SJCRH30 (cell line): ENCODE measurements around the gene AKR1B15. TPM values are rescaled to one million over a fixed set of nuclear protein-coding genes. Genes with fewer than 3 reads are reported as not detected.

Source experiments
- DNase-seq, 2 experiments: peaks; one replicate each; pipeline ENCODE4 v3.0.0-alpha.2; 2015 to 2020
- H3K27ac ChIP-seq: fragments of 250-450 bp; sonication (Bioruptor Pico); 2 replicates; pipeline ENCODE4 v1.5.1; 2020; ENCODE audit warnings: mild to moderate bottlenecking, moderate library complexity
- H3K27me3 ChIP-seq: fragments of 250-450 bp; sonication (Bioruptor Pico); 2 replicates; pipeline ENCODE4 v1.5.1; 2020; ENCODE audit warnings: mild to moderate bottlenecking, moderate library complexity
- H3K36me3 ChIP-seq: fragments of 250-450 bp; sonication (Bioruptor Pico); 2 replicates; pipeline ENCODE4 v1.5.1; 2020; ENCODE audit warnings: mild to moderate bottlenecking, moderate library complexity
- H3K4me1 ChIP-seq: fragments of 250-450 bp; sonication (Bioruptor Pico); 2 replicates; pipeline ENCODE4 v1.5.1; 2020; ENCODE audit warnings: mild to moderate bottlenecking, moderate library complexity
- H3K4me3 ChIP-seq: fragments of 250-450 bp; sonication (Bioruptor Pico); 2 replicates; pipeline ENCODE4 v1.5.1; 2020; ENCODE audit warnings: mild to moderate bottlenecking, moderate library complexity
- H3K9me3 ChIP-seq: fragments of 250-450 bp; sonication (Bioruptor Pico); replicated peaks from 2 replicates; pipeline ENCODE4 v1.5.1; 2020; ENCODE audit warnings: mild to moderate bottlenecking, moderate library complexity
- total RNA-seq: library from RNA; depleted of rRNA; stranded (reverse); fragments of >200 nt; shearing (Covaris generic); gene quantifications from 2 replicates; pipeline ENCODE4 v1.2.3, GENCODE V29; 2014

AKR1B15 gene
- total RNA-seq, 1 experiment from 2014 or later, result not detected

GRCh38 chr7:134605978-134606923, 57.3 kb downstream of the AKR1B15 start:
- Histone ChIP-seq H3K27ac (no peak overlapping the region), H3K4me1 (no peaks in the 10 kb centered on the region; the same call in 1 of the 2 replicates), H3K36me3 (no peaks in the 10 kb centered on the region), H3K9me3 (no peaks in the 10 kb centered on the region), H3K4me3 (no peak overlapping the region), H3K27me3 (no peaks in the 10 kb centered on the region; the same call in 1 of the 2 replicates)
- DNase-seq, result peak; percentile 55 to 85

- Histone ChIP-seq H3K27ac (no peak overlapping the region), H3K4me1 (no peaks in the 10 kb centered on the region), H3K4me3 (no peak overlapping the region), H3K27me3 (peaks cover 5% of the 10 kb centered on the region; the same call in 1 of the 2 replicates), H3K9me3 (no peaks in the 10 kb centered on the region), H3K36me3 (no peaks in the 10 kb centered on the region)
- DNase-seq, result no peak
These were observed 62.8 kb downstream of the AKR1B15 start for GRCh38 chr7:134611611-134612151.

DNA sequence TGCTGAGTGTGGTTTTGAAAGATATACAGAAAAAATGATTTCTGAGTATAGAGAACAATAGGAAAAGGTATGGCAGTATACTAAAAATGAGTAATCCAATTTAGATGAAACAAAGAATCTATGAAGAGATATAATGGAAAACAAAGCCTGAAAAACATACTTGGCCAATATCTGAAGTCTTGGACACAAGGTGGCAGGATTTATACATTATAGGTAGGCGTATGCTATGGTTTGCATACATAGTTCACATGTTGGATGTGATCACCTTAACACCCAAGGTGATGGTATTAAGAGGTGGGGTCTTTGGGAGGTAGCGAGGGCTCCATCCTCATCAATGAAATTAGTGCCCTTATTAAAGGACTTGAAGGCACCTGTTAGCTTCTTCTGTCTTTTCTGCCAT, 63.3 kb downstream of the AKR1B15 start:
- Histone ChIP-seq H3K36me3 (no peaks in the 10 kb centered on the region), H3K4me1 (no peaks in the 10 kb centered on the region), H3K9me3 (no peaks in the 10 kb centered on the region), H3K4me3 (no peak overlapping the region), H3K27me3 (peaks cover 5% of the 10 kb centered on the region; the same call in 1 of the 2 replicates), H3K27ac (no peak overlapping the region)
- no peak for DNase-seq

DNA sequence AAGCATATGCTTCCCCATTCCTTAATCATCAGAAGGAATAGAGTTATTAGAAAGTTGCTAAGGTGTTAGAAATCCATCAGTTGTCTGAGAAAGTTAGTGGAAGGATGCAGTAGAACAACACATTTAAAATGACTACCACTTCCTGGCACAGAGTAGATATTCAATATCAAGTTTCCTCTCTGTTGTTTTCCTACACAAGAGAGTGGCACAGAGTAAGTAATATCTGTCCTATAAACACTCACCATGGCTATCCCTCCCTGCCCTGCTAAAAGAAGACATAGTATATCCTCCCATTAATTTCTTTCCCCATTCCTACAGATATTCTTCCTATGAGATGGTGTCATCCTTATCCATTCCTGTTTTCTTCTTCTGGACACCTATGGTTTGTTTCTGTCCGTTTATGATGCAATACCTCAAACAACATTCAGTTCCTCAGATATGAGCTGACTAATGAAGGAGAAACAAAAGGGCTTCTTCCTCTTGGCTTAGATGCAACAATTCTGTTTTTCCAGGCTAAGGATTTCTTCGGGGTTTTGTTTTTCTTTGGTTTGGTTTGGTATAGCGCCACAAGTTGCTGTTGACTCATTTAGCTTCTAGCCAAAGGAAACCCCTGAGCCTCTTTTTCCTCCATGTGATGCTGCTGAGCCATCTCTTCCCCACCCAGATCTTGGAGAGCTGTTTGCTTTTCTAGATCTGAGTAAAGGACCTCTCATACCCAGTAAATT, 64.9 kb downstream of the AKR1B15 start:
- no peaks in the 10 kb centered on the region for H3K4me1 ChIP-seq
- no peak for DNase-seq
- no peaks in the 10 kb centered on the region for H3K9me3 ChIP-seq
- H3K27ac ChIP-seq, result no peak overlapping the region
- 0 out of 2 replicates have a peak, but pooled peaks cover 5% of the 10 kb centered on the region for H3K27me3 ChIP-seq
- no peak overlapping the region for H3K4me3 ChIP-seq
- H3K36me3 ChIP-seq, result no peaks in the 10 kb centered on the region

- H3K4me3 ChIP-seq, result no peak overlapping the region
- H3K27me3 ChIP-seq, result 0 out of 2 replicates have a peak, but pooled peaks cover 5% of the 10 kb centered on the region
- DNase-seq, result no peak
- H3K4me1 ChIP-seq, result peaks cover 6% of the 10 kb centered on the region
- H3K9me3 ChIP-seq, result no peaks in the 10 kb centered on the region
- H3K27ac ChIP-seq, result no peak overlapping the region
- H3K36me3 ChIP-seq, result no peaks in the 10 kb centered on the region
These were observed 67.7 kb downstream of the AKR1B15 start for GRCh38 chr7:134616611-134617010.

DNA sequence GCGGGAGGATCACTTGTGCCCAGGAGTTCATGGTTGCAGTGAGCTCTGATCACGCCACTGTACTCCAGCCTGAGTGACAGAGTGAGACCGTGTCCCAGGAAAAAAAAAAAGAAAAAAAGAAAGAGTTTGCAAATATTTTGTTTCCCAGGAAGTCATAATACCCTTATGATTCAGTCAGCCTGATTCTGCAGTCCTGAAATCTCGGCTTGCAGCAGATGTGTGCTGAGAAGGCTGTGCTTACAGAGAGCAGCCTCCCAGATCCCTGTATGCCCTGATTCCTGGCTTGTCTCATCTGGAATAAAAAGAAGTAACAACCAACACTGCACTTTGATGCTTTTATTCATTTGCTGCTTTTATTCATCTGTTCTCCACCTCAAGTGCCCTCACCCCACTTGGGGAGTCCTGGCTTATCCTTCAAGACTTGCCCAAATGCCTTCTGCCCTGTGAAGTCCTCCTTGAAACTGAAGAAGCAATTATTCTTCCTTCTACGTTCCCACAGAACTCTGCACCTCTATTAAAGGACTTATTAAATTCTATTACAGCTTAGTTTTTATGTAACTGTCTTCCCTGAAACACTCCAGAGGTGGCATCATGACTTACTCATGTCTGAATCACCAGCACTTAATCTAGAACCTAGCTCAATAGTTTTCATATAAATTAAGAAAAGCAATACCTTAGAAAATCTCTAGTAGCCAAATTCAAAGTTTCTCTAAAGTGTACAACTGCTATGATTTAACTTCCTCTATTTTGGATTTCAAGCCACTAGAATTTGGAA, 70.0 kb downstream of the AKR1B15 start:
- Histone ChIP-seq H3K4me1 (peaks cover 6% of the 10 kb centered on the region), H3K36me3 (no peaks in the 10 kb centered on the region), H3K27ac (no peak overlapping the region), H3K9me3 (no peaks in the 10 kb centered on the region), H3K27me3 (0 out of 2 replicates have a peak, but pooled peaks cover 3% of the 10 kb centered on the region), H3K4me3 (no peak overlapping the region)
- DNase-seq, result no peak

DNA sequence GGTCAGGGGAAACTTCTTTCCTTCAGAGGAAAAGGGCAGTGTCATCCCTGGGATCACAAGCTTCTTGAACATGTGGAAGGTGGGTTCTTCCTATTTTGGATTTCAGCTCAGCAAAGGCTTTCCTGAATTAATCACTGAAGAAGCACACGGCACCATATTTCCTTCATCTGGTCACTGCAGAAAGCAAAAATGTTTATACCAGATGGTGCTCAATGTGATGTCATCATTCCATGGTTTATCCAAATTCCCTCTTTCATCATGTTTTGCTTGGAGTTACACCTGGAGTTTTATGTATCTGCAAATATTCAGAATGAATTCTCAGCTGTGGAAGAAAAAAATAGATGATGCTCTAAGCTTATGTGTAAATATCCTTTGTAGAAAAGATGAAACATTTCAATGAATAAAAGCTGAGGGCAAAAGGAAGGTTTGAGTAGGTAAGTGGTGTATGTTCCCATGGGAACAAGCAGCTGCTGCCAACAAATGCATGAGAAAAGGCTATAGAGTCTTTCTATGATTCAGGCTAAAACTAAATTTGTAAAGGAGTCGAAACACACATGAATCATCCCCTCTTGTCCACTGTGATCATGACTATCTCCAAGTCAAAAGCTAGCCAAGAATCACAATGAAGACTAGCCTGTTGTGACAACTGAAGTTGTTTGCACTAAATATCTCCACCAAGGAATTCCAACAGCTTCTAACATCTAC, 70.9 kb downstream of the AKR1B15 start:
- Histone ChIP-seq H3K27ac (no peak overlapping the region), H3K9me3 (no peaks in the 10 kb centered on the region), H3K36me3 (no peaks in the 10 kb centered on the region), H3K4me1 (peaks cover 6% of the 10 kb centered on the region), H3K4me3 (no peak overlapping the region), H3K27me3 (no peaks in the 10 kb centered on the region)
- DNase-seq, result no peak

GRCh38 chr7:134622303-134622995, 73.5 kb downstream of the AKR1B15 start:
- no peak overlapping the region for H3K27ac ChIP-seq

GRCh38 chr7:134623193-134623592, 74.3 kb downstream of the AKR1B15 start:
- peaks cover 6% of the 10 kb centered on the region for H3K4me1 ChIP-seq
- no peaks in the 10 kb centered on the region for H3K36me3 ChIP-seq
- H3K9me3 ChIP-seq, result no peaks in the 10 kb centered on the region
- H3K4me3 ChIP-seq, result no peak overlapping the region
- no peak for DNase-seq
- H3K27ac ChIP-seq, result no peak overlapping the region
- no peaks in the 10 kb centered on the region for H3K27me3 ChIP-seq

More at GRCh38 chr7:134622303-134622995, 73.5 kb downstream of the AKR1B15 start:
- Histone ChIP-seq H3K36me3 (no peaks in the 10 kb centered on the region), H3K4me1 (peaks cover 6% of the 10 kb centered on the region), H3K27me3 (no peaks in the 10 kb centered on the region), H3K9me3 (no peaks in the 10 kb centered on the region), H3K4me3 (no peak overlapping the region)
- DNase-seq, result no peak

GRCh38 chr7:134625550-134625949, 76.6 kb downstream of the AKR1B15 start:
- no peak for DNase-seq
- Histone ChIP-seq H3K36me3 (no peaks in the 10 kb centered on the region), H3K4me3 (no peak overlapping the region), H3K9me3 (no peaks in the 10 kb centered on the region), H3K4me1 (no peaks in the 10 kb centered on the region), H3K27ac (no peak overlapping the region), H3K27me3 (no peaks in the 10 kb centered on the region)

DNA sequence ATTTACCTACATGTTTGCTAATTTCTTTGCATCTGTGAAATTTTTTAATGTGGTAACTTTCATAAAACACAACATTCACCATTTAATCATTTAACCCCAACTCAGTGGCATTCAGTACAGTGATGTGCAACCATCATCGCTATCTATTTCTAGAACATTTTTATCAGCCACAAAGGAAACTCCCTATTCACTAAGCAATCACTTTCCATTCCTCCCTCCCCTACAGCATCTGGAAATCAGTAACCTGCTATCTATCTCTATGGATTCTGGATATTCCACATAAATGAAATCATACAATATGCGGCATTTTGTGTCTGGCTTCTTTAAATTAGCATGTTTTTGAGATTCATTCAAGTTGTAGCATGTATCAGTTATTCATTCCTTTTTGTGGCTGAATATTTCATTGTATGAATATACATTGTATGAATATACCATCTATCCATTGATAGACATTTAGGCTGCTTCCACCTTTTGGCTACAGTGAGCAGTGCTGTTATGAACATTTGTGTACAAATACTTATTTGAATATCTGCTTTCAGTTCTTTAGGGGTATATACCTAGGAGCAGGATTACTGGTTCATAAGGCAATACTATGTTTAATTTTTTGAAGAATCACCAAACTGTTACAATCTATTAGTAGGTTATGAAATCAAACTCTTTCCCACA, 78.3 kb downstream of the AKR1B15 start:
- no peak overlapping the region for H3K4me3 ChIP-seq
- H3K9me3 ChIP-seq, result no peaks in the 10 kb centered on the region
- no peaks in the 10 kb centered on the region for H3K36me3 ChIP-seq
- no peaks in the 10 kb centered on the region for H3K27me3 ChIP-seq
- no peak for DNase-seq
- no peak overlapping the region for H3K27ac ChIP-seq
- no peaks in the 10 kb centered on the region for H3K4me1 ChIP-seq

GRCh38 chr7:134627775-134628153, 78.9 kb downstream of the AKR1B15 start:
- Histone ChIP-seq H3K27me3 (no peaks in the 10 kb centered on the region), H3K36me3 (no peaks in the 10 kb centered on the region), H3K27ac (no peak overlapping the region), H3K4me3 (no peak overlapping the region), H3K4me1 (no peaks in the 10 kb centered on the region), H3K9me3 (no peaks in the 10 kb centered on the region)
- DNase-seq, result no peak

DNA sequence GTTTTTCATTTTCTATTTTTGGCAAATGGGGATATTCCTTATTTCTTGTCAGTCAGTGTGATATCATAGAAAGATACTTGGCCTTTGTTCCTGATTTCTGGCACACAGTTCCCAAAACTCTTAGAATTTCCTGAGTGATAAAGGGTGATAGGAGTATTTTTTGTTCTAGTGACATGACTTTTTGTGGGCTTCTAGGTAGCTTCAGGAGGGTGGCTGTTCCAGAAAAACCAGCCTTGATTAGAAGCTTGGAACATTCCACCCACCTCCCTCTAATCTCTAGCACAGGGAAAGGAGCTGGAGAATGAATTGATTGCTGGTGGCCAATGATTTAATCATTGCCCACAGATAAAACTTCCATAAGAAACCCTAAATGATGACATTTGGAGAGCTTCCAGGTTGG, 80.5 kb downstream of the AKR1B15 start:
- no peak for DNase-seq
- H3K9me3 ChIP-seq, result no peaks in the 10 kb centered on the region
- H3K27ac ChIP-seq, result no peak overlapping the region
- no peaks in the 10 kb centered on the region for H3K4me1 ChIP-seq
- no peak overlapping the region for H3K4me3 ChIP-seq
- no peaks in the 10 kb centered on the region for H3K36me3 ChIP-seq
- no peaks in the 10 kb centered on the region for H3K27me3 ChIP-seq
